ENCODE results near the gene DBN1.
A peak's percentile ranks its signal among the peaks of the same experiment; 100 is the strongest.

Gene DBN1

DNA sequence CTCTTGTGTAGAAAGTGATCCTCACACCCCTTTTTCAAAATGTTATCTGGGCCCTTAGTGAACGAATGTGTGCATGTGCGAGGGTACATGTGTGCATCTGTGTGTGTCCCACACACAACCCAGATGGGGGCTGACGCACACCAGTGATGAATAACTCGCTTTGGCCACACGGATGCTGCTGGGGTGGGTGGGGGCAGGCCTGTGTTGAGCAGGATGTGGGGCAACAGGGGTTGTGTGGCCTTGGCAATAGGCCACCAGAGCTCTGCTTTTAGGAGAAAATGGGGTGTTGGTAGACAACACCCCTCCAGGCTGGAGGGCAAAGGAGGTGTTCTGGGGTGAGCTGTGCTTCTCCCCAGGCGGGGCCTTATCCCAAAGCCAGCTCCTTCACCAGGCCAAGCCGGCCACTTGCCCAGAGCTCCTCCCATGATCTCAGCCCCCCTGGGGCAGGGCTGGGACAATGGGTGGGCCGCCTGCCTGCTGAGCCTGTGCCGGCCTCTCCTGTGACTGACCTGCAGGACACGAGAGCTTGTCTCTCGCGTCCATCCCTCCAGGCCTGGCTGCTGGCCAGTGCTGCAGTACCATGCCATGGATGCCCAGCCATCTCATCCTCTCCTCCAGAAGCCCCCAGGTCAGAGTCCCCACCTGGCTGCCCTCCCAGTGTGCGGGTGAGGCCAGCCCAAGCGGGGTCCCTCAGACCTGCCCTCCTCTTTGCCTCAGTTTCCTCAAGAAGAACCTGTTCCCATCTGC is 1.7 kb downstream of the DBN1 start:
- H2AK5ac ChIP-seq (ENCODE audit: low read length, severe bottlenecking): no peak overlapping the region
- H3K9ac ChIP-seq (ENCODE audit: low read length): peak overlapping the region; percentile 92
- no peak for DNase-seq
- no peaks in the 10 kb centered on the region for H3K27me3 ChIP-seq (ENCODE audit: control insufficient read depth in 1 of 2, insufficient read depth in 1 of 2, low read length in 2 of 2)
- H3K79me1 ChIP-seq (replicated peaks; ENCODE audit: low read length, poor library complexity, severe bottlenecking): peaks cover 4% of the 10 kb centered on the region
- peaks cover 25 to 54% of the 10 kb centered on the region in 2 experiments for H3K36me3 ChIP-seq (ENCODE audit: control insufficient read depth in 1 of 2, insufficient read depth in 2 of 2, low read depth in 1 of 2, low read length in 2 of 2)
- 60% methylated on average over 13 of the region's 14 CpGs for WGBS
- no peak overlapping the region for H2BK12ac ChIP-seq (ENCODE audit: low read length in 2 of 2)
- peak overlapping the region; percentile 31 for H2BK15ac ChIP-seq (ENCODE audit: low read depth, poor library complexity, severe bottlenecking)
- peak overlapping the region in 1 of 2 experiments; percentile 18 for H3K14ac ChIP-seq (ENCODE audit: low read length in 2 of 2)
- H2BK120ac ChIP-seq (ENCODE audit: low read depth, low read length): no peak overlapping the region
- no peak overlapping the region for H4K8ac ChIP-seq (ENCODE audit: low read length)
- no peaks in the 10 kb centered on the region for H3K9me3 ChIP-seq (ENCODE audit: control insufficient read depth, low read length)
- no peak overlapping the region for H4K91ac ChIP-seq (ENCODE audit: low read length)
- H2AFZ ChIP-seq (ENCODE audit: low read depth, low read length): no peak overlapping the region
- peak overlapping the region in 1 of 2 experiments; percentile 85 for H3K23ac ChIP-seq (ENCODE audit: low read length in 2 of 2)
- H3K4me2 ChIP-seq (ENCODE audit: low read length, poor library complexity, severe bottlenecking): peak overlapping the region; percentile 84
- peak overlapping the region; percentile 75 for H3K27ac ChIP-seq (ENCODE audit: low read length, poor library complexity, severe bottlenecking)
- H3K4me1 ChIP-seq (ENCODE audit: control insufficient read depth, insufficient read depth, low read depth, low read length): peaks cover 61% of the 10 kb centered on the region
- peak overlapping the region in 1 of 2 experiments; percentile 29 for H3K18ac ChIP-seq (ENCODE audit: low read depth in 1 of 2, low read length in 2 of 2)
- H2BK5ac ChIP-seq (ENCODE audit: low read depth, low read length, poor library complexity, severe bottlenecking): no peak overlapping the region
- no peak overlapping the region for H3K4ac ChIP-seq (ENCODE audit: low read depth in 1 of 2, low read length in 2 of 2)
- peak overlapping the region; percentile 90 to 92 for H3K4me3 ChIP-seq (ENCODE audit: insufficient read depth in 1 of 2, low read depth in 1 of 2, low read length in 2 of 2)

DNA sequence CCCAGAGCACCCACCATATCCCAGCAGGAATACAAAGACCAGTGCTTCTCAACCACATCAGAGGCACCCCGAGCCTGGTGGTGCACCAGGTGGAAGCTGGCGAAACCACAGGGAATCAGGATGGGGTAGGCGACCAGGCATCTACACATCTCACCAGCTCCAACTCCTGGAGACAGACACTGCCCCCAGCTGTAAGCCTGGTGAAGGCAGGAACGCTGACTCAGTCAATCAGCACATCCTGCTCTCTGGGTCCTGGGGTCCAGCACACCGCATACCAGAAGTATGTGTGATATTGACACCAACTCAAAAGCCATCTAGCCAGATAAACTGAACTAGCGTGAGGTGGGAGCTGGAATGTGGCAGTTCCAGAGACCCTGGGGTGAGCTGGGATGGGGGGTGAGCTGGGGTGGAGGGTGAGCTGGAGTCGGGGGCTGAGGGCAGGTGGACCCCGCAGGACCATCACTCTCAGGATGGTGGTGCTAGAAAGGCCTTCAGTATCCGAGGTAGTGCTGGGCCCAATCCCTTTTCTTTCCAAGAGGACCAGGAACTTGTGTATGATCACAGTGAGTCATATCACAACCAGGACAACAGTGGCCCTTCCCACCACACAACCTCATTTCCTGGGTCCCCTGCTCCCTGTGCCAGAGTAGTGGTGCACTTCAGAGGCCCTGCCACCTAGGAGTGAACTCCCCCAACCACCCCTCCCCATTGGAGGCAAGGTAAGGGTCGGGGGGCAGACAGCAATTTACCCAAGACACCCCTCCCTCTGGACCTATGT is 2.5 kb downstream of the DBN1 start:
- no peak overlapping the region for H4K8ac ChIP-seq (ENCODE audit: low read length)
- 83% methylated on average over 9 of the region's 10 CpGs for WGBS
- H2BK120ac ChIP-seq (ENCODE audit: low read depth, low read length): no peak overlapping the region
- H2AFZ ChIP-seq (ENCODE audit: low read depth, low read length): no peak overlapping the region
- no peak overlapping the region for H2BK15ac ChIP-seq (ENCODE audit: low read depth, poor library complexity, severe bottlenecking)
- peaks cover 33 to 62% of the 10 kb centered on the region in 2 experiments for H3K36me3 ChIP-seq (ENCODE audit: control insufficient read depth in 1 of 2, insufficient read depth in 2 of 2, low read depth in 1 of 2, low read length in 2 of 2)
- DNase-seq: peak; percentile 40
- no peaks in the 10 kb centered on the region for H3K9me3 ChIP-seq (ENCODE audit: control insufficient read depth, low read length)
- peak overlapping the region; percentile 75 for H3K27ac ChIP-seq (ENCODE audit: low read length, poor library complexity, severe bottlenecking)
- peak overlapping the region in 1 of 2 experiments; percentile 20 for H3K23ac ChIP-seq (ENCODE audit: low read length in 2 of 2)
- H3K9ac ChIP-seq (ENCODE audit: low read length): peak overlapping the region; percentile 92
- peak overlapping the region; percentile 84 for H3K4me2 ChIP-seq (ENCODE audit: low read length, poor library complexity, severe bottlenecking)
- no peaks in the 10 kb centered on the region for H3K27me3 ChIP-seq (ENCODE audit: control insufficient read depth in 1 of 2, insufficient read depth in 1 of 2, low read length in 2 of 2)
- peaks cover 6% of the 10 kb centered on the region for H3K79me1 ChIP-seq (replicated peaks; ENCODE audit: low read length, poor library complexity, severe bottlenecking)
- peaks cover 58% of the 10 kb centered on the region for H3K4me1 ChIP-seq (ENCODE audit: control insufficient read depth, insufficient read depth, low read depth, low read length)
- no peak overlapping the region for H2BK5ac ChIP-seq (ENCODE audit: low read depth, low read length, poor library complexity, severe bottlenecking)
- no peak overlapping the region for H3K18ac ChIP-seq (ENCODE audit: low read depth in 1 of 2, low read length in 2 of 2)
- H4K91ac ChIP-seq (ENCODE audit: low read length): no peak overlapping the region
- H3K14ac ChIP-seq (ENCODE audit: low read length in 2 of 2): no peak overlapping the region
- no peak overlapping the region for H2BK12ac ChIP-seq (ENCODE audit: low read length in 2 of 2)
- no peak overlapping the region for H2AK5ac ChIP-seq (ENCODE audit: low read length, severe bottlenecking)
- H3K4ac ChIP-seq (ENCODE audit: low read depth in 1 of 2, low read length in 2 of 2): no peak overlapping the region
- peak overlapping the region in 1 of 2 experiments; percentile 90 for H3K4me3 ChIP-seq (ENCODE audit: insufficient read depth in 1 of 2, low read depth in 1 of 2, low read length in 2 of 2)

DNA sequence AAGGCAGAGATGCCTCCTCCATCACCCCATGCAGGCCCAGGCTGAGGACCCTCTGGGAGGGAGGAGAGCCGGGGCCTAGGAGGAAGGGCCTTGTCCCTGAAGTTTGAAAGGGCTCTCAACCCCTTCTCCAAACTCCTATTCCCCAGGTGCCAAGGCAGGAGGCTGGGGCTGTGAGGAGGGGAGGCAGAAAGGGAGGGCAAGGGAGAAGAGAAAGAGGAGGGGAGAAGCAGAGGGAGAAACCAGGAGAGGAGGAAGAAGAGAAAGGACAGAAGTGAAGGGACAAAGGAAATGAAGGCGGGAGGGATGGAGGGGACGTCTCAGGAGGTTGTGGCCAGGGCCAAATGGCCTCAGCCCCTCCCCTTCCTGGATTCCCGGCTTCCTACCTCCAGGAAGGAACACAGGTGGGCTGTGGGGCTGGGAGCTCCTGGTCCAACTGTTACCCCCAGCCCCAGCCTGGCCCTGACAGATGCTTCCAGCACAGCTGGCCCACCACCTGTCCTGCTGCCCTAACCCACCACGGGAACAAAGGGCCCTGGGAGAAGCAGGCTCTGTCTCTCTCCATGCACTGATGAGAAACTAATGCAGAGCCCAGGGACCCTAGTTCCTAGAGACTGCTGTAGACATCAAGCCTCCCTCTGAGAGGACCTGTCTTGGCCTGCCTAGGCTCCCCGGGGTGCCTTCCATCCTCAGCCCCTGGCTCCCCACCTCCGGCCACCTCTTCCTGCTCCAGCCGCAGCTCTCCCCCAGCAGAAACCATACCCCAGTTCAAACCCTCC is 3.5 kb downstream of the DBN1 start:
- Histone ChIP-seq H2BK120ac (ENCODE audit: low read depth, low read length) (no peak overlapping the region), H3K27me3 (ENCODE audit: control insufficient read depth in 1 of 2, insufficient read depth in 1 of 2, low read length in 2 of 2) (no peaks in the 10 kb centered on the region)

More for the DNA sequence above, 3.5 kb downstream of the DBN1 start:
- WGBS: 79% methylated on average over 6 of the region's 8 CpGs
- H3K9me3 ChIP-seq (ENCODE audit: control insufficient read depth, low read length): no peaks in the 10 kb centered on the region
- H3K4me2 ChIP-seq (ENCODE audit: low read length, poor library complexity, severe bottlenecking): peak overlapping the region; percentile 23
- peak overlapping the region; percentile 92 for H3K9ac ChIP-seq (ENCODE audit: low read length)
- no peak overlapping the region for H2BK5ac ChIP-seq (ENCODE audit: low read depth, low read length, poor library complexity, severe bottlenecking)
- peaks cover 8% of the 10 kb centered on the region for H3K79me1 ChIP-seq (replicated peaks; ENCODE audit: low read length, poor library complexity, severe bottlenecking)
- no peak overlapping the region for H3K23ac ChIP-seq (ENCODE audit: low read length in 2 of 2)
- H2BK15ac ChIP-seq (ENCODE audit: low read depth, poor library complexity, severe bottlenecking): no peak overlapping the region
- H3K14ac ChIP-seq (ENCODE audit: low read length in 2 of 2): peak overlapping the region in 1 of 2 experiments; percentile 36
- H4K8ac ChIP-seq (ENCODE audit: low read length): no peak overlapping the region
- no peak overlapping the region for H4K91ac ChIP-seq (ENCODE audit: low read length)
- peak overlapping the region; percentile 68 for H3K27ac ChIP-seq (ENCODE audit: low read length, poor library complexity, severe bottlenecking)
- no peak overlapping the region for H2BK12ac ChIP-seq (ENCODE audit: low read length in 2 of 2)
- H2AFZ ChIP-seq (ENCODE audit: low read depth, low read length): no peak overlapping the region
- H3K4me1 ChIP-seq (ENCODE audit: control insufficient read depth, insufficient read depth, low read depth, low read length): peaks cover 52% of the 10 kb centered on the region
- no peak for DNase-seq
- peak overlapping the region in 1 of 2 experiments; percentile 90 for H3K4me3 ChIP-seq (ENCODE audit: insufficient read depth in 1 of 2, low read depth in 1 of 2, low read length in 2 of 2)
- H3K36me3 ChIP-seq (ENCODE audit: control insufficient read depth in 1 of 2, insufficient read depth in 2 of 2, low read depth in 1 of 2, low read length in 2 of 2): peaks cover 43 to 71% of the 10 kb centered on the region in 2 experiments
- no peak overlapping the region for H3K18ac ChIP-seq (ENCODE audit: low read depth in 1 of 2, low read length in 2 of 2)
- H2AK5ac ChIP-seq (ENCODE audit: low read length, severe bottlenecking): peak overlapping the region; percentile 46
- H3K4ac ChIP-seq (ENCODE audit: low read depth in 1 of 2, low read length in 2 of 2): no peak overlapping the region

Data from mesenchymal stem cell (in vitro differentiated cells and primary cell).